Esophagus squamous epithelium (tissue), 4 donors: ENCODE data around the gene ROR1.

ENCODE experiments used
- POLR2A ChIP-seq, 4 donors: fragments of 450-650 bp; IDR thresholded peaks; one replicate each; pipeline ENCODE4 v1.6.1; 2017; ENCODE audit warnings: antibody characterized with exemption in 4 of 4, mild to moderate bottlenecking in 4 of 4, moderate library complexity in 3 of 4
- TF ChIP-seq, protein P1 (sequence below), 6 experiments: fragments of 450-650 bp in 4 of 6; fragments of 200-600 bp in 2 of 6; sonication (generic) in 2 of 6; IDR thresholded peaks; one replicate each; pipeline ENCODE4 v1.5.1; 2016 to 2019; ENCODE audit warnings: antibody characterized with exemption in 6 of 6, mild to moderate bottlenecking in 4 of 6, moderate library complexity in 4 of 6

DNA sequence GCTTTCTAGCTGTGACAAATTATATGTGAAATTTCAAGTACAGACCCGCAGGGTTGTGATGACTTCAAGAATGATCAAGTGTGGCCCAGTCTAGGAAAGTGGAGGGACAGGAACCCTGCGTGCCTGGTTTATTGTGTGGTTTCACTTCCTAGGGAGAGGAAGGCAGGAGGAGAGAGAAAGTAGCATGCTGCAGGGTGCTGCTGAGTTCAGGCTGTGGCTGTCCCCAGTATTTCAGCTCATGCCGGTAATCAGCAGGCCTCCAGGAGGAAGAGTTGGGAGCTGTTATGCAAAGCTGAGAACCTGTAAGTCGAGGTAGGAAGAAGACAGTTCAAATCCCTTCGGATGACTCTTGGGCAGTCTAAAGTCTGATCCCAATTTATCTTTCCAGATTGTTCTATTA is 140.4 kb downstream of the ROR1 start:
- TF ChIP-seq, protein P1, sequence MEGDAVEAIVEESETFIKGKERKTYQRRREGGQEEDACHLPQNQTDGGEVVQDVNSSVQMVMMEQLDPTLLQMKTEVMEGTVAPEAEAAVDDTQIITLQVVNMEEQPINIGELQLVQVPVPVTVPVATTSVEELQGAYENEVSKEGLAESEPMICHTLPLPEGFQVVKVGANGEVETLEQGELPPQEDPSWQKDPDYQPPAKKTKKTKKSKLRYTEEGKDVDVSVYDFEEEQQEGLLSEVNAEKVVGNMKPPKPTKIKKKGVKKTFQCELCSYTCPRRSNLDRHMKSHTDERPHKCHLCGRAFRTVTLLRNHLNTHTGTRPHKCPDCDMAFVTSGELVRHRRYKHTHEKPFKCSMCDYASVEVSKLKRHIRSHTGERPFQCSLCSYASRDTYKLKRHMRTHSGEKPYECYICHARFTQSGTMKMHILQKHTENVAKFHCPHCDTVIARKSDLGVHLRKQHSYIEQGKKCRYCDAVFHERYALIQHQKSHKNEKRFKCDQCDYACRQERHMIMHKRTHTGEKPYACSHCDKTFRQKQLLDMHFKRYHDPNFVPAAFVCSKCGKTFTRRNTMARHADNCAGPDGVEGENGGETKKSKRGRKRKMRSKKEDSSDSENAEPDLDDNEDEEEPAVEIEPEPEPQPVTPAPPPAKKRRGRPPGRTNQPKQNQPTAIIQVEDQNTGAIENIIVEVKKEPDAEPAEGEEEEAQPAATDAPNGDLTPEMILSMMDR (IDR thresholded peaks at IDR 0.05) = no peak
- TF ChIP-seq POLR2A (IDR thresholded peaks at IDR 0.05) = no peak
